HG02943 (cell line): ENCODE data around the gene C2orf49.

ENCODE experiments used
- ATAC-seq: cut with Tn5 transposase; IDR thresholded peaks from one replicate; pipeline ENCODE4 v1.9.1; 2021; ENCODE audit warnings: mild to moderate bottlenecking, low read depth, moderate library complexity; ENCODE audit not compliant: unreplicated experiment

Gene C2orf49

GRCh38 chr2:105337122-105338019, at the start of gene C2orf49:
Gene C2orf49 (plus strand): TSS chr2:105337540. CDS start chr2:105337588, 48 bp downstream.
- ATAC-seq = peak; percentile 85

- ATAC-seq = no peak
Measured at GRCh38 chr2:105287692-105288091, 49.6 kb upstream of the C2orf49 start.

GRCh38 chr2:105288133-105288532, 49.2 kb upstream of the C2orf49 start:
- ATAC-seq = no peak

- no peak for ATAC-seq
Measured at GRCh38 chr2:105290981-105291660, 46.2 kb upstream of the C2orf49 start.

GRCh38 chr2:105291981-105292380, 45.4 kb upstream of the C2orf49 start:
- ATAC-seq = no peak

GRCh38 chr2:105294046-105294445, 43.3 kb upstream of the C2orf49 start:
- ATAC-seq = no peak

- no peak for ATAC-seq
Measured at GRCh38 chr2:105294844-105295481, 42.4 kb upstream of the C2orf49 start.

GRCh38 chr2:105296017-105296611, 41.2 kb upstream of the C2orf49 start:
- no peak for ATAC-seq

- no peak for ATAC-seq
Measured at GRCh38 chr2:105297216-105297615, 40.1 kb upstream of the C2orf49 start.

- ATAC-seq = no peak
Measured at GRCh38 chr2:105298017-105298416, 39.3 kb upstream of the C2orf49 start.

GRCh38 chr2:105299290-105299689, 38.0 kb upstream of the C2orf49 start:
- no peak for ATAC-seq

- ATAC-seq = no peak
Measured at GRCh38 chr2:105301646-105302045, 35.7 kb upstream of the C2orf49 start.

- ATAC-seq = no peak
Measured at GRCh38 chr2:105307146-105307545, 30.2 kb upstream of the C2orf49 start.

GRCh38 chr2:105307550-105307949, 29.8 kb upstream of the C2orf49 start:
- ATAC-seq = no peak

- ATAC-seq = no peak
Measured at GRCh38 chr2:105307962-105308361, 29.4 kb upstream of the C2orf49 start.

- ATAC-seq = no peak
Measured at GRCh38 chr2:105308382-105309146, 28.8 kb upstream of the C2orf49 start.

GRCh38 chr2:105309147-105309545, 28.2 kb upstream of the C2orf49 start:
- no peak for ATAC-seq

- no peak for ATAC-seq
Measured at GRCh38 chr2:105313877-105314276, 23.5 kb upstream of the C2orf49 start.

GRCh38 chr2:105315314-105315713, 22.0 kb upstream of the C2orf49 start:
- no peak for ATAC-seq

- ATAC-seq = no peak
Measured at GRCh38 chr2:105317937-105318336, 19.4 kb upstream of the C2orf49 start.
